K562 (cell line): Measurements from ENCODE around the gene RNF141.

Experiments used
- KDM1A ChIP-seq, 2 experiments: fragments of 450-650 bp; IDR thresholded peaks; 2 replicates each; pipeline ENCODE4 v1.6.1; 2016; ENCODE audit warnings: mild to moderate bottlenecking in 2 of 2
- KDM4B ChIP-seq, 2 experiments: fragments of 450-650 bp in 1 of 2; sonication (generic) in 1 of 2; IDR thresholded peaks; 2 replicates each; pipeline ENCODE4 v1.6.1; 2016 to 2017; ENCODE audit warnings: borderline replicate concordance in 2 of 2, antibody characterized with exemption in 1 of 2, low read depth in 1 of 2, mild to moderate bottlenecking in 1 of 2
- PCBP2 ChIP-seq: fragments of 200-400 bp; formaldehyde crosslinking; IDR thresholded peaks from 2 replicates; pipeline ENCODE4 v1.6.1; 2018; ENCODE audit warnings: low read length, low read depth, mild to moderate bottlenecking, moderate library complexity; ENCODE audit not compliant: poor library complexity, severe bottlenecking
- POLR2AphosphoS5 ChIP-seq: IDR thresholded peaks from 2 replicates; pipeline ENCODE4 v1.6.1; 2011; ENCODE audit warnings: mild to moderate bottlenecking, low read depth, low read length, moderate library complexity; ENCODE audit not compliant: control insufficient read depth, insufficient read depth
- TAF1 ChIP-seq: IDR thresholded peaks from 2 replicates; pipeline ENCODE4 v1.6.1; 2011; ENCODE audit warnings: mild to moderate bottlenecking, low read length, moderate library complexity; ENCODE audit not compliant: insufficient read depth, control insufficient read depth, severe bottlenecking; ENCODE audit errors: extremely low read depth
- TF ChIP-seq, protein P1 (sequence below): sonication (generic); formaldehyde crosslinking; IDR thresholded peaks from 2 replicates; pipeline ENCODE4 v1.9.0; 2022; ENCODE audit warnings: mild to moderate bottlenecking, missing genetic modification reagents
- TF ChIP-seq, protein P2 (sequence below): fragments of 250-450 bp; sonication (Bioruptor Pico); IDR thresholded peaks from 2 replicates; pipeline ENCODE4 v1.8.0; 2022; ENCODE audit warnings: inconsistent platforms, mild to moderate bottlenecking, moderate library complexity, borderline replicate concordance
- TF ChIP-seq, protein P3 (sequence below), 3 experiments: IDR thresholded peaks in 2 of 3; conservative IDR thresholded peaks in 1 of 3; 2 replicates each; pipeline ENCODE4 v1.5.1; 2011 to 2012; ENCODE audit warnings: low read length in 3 of 3, mild to moderate bottlenecking in 3 of 3, control low read depth in 2 of 3, improper control_type of control experiment in 1 of 3, inconsistent platforms in 1 of 3, low read depth in 1 of 3, mixed read lengths in 1 of 3, moderate library complexity in 1 of 3; ENCODE audit not compliant: insufficient read depth in 2 of 3

DNA sequence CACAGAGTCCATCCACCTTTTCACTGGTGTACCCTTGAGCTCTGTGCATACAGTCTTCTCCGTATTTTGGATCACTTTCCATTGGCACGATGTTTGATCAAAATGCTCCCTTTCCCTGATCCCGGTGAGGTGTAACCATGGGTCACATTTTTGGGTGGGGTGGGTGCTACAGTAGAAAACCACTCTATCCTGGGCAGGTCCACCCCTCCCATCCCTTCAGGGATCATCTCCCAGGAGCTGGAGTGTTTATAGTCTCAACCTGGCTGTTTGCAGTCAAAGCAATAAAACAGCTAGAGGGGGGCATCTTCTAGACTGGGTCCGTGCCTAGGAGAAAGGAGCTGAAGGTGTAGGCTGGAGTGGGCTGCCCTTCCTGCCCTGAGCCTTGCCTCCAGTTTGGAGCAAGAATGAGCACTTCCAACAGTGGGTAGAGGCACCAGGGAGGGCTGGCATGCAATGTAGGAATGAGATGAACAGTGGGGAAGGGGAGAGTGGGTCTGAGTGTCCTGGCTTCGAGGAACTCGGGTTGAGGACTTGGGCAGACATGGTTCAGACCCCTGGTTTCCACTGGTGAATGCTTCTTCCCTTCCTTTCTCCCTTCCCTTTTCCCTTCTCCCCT, 38.8 kb downstream of the RNF141 start:
- TF ChIP-seq, protein P1, sequence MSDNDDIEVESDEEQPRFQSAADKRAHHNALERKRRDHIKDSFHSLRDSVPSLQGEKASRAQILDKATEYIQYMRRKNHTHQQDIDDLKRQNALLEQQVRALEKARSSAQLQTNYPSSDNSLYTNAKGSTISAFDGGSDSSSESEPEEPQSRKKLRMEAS (CRISPR knock-in tag) = no peak
- TF ChIP-seq POLR2AphosphoS5 (no peak), TAF1 (no peak), KDM1A (IDR thresholded peaks at IDR 0.05) (no peak), PCBP2 (no peak), KDM4B (IDR thresholded peaks at IDR 0.05; ENCODE audit: borderline replicate concordance in 2 of 2, low read depth in 1 of 2) (no peak)
- TF ChIP-seq, protein P2, sequence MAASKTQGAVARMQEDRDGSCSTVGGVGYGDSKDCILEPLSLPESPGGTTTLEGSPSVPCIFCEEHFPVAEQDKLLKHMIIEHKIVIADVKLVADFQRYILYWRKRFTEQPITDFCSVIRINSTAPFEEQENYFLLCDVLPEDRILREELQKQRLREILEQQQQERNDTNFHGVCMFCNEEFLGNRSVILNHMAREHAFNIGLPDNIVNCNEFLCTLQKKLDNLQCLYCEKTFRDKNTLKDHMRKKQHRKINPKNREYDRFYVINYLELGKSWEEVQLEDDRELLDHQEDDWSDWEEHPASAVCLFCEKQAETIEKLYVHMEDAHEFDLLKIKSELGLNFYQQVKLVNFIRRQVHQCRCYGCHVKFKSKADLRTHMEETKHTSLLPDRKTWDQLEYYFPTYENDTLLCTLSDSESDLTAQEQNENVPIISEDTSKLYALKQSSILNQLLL = no peak
- TF ChIP-seq, protein P3, sequence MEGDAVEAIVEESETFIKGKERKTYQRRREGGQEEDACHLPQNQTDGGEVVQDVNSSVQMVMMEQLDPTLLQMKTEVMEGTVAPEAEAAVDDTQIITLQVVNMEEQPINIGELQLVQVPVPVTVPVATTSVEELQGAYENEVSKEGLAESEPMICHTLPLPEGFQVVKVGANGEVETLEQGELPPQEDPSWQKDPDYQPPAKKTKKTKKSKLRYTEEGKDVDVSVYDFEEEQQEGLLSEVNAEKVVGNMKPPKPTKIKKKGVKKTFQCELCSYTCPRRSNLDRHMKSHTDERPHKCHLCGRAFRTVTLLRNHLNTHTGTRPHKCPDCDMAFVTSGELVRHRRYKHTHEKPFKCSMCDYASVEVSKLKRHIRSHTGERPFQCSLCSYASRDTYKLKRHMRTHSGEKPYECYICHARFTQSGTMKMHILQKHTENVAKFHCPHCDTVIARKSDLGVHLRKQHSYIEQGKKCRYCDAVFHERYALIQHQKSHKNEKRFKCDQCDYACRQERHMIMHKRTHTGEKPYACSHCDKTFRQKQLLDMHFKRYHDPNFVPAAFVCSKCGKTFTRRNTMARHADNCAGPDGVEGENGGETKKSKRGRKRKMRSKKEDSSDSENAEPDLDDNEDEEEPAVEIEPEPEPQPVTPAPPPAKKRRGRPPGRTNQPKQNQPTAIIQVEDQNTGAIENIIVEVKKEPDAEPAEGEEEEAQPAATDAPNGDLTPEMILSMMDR (IDR thresholded peaks at IDR 0.05 in 2 of 3, conservative IDR thresholded peaks at IDR 0.05 in 1 of 3; ENCODE audit: insufficient read depth in 2 of 3, low read depth in 1 of 3, low read length in 3 of 3) = no peak
